HG03196 (cell line): ENCODE data around the gene HPS4.
"Not testable (repeated sequence)": the region's sequence is repeated elsewhere in the genome, so short reads cannot be mapped to it uniquely, and the experiment has no call there.

Experiments
- ATAC-seq: cut with Tn5 transposase; IDR thresholded peaks from one replicate; pipeline ENCODE4 v1.9.1; 2021; ENCODE audit not compliant: unreplicated experiment

The HPS4 gene

GRCh38 chr22:26444777-26445176 lies 38.8 kb downstream of the HPS4 start:
- ATAC-seq, result no peak

GRCh38 chr22:26443901-26444690 lies 39.5 kb downstream of the HPS4 start:
- ATAC-seq, result no peak

GRCh38 chr22:26442086-26442756 lies 41.4 kb downstream of the HPS4 start:
- ATAC-seq, result no peak

- no peak for ATAC-seq
Measured at GRCh38 chr22:26439559-26439958, 44.0 kb downstream of the HPS4 start.

- not testable (repeated sequence) for ATAC-seq
Measured at GRCh38 chr22:26438776-26439175, 44.8 kb downstream of the HPS4 start.

GRCh38 chr22:26437694-26438392 lies 45.7 kb downstream of the HPS4 start:
- no peak for ATAC-seq

- ATAC-seq, result no peak
Measured at GRCh38 chr22:26436903-26437515, 46.6 kb downstream of the HPS4 start.

GRCh38 chr22:26435327-26436093 lies 48.1 kb downstream of the HPS4 start:
- ATAC-seq, result no peak

GRCh38 chr22:26433805-26434204 lies 49.8 kb downstream of the HPS4 start:
- no peak for ATAC-seq

GRCh38 chr22:26432619-26433311 lies 50.8 kb downstream of the HPS4 start:
- ATAC-seq, result no peak

GRCh38 chr22:26431261-26431995 lies 52.2 kb downstream of the HPS4 start:
- ATAC-seq, result no peak

GRCh38 chr22:26430600-26430999 lies 53.0 kb downstream of the HPS4 start:
- no peak for ATAC-seq

GRCh38 chr22:26429458-26430286 lies 53.9 kb downstream of the HPS4 start:
- no peak for ATAC-seq

GRCh38 chr22:26428515-26429457 lies 54.8 kb downstream of the HPS4 start, which contains the start of gene ASPHD2:
TSS of gene ASPHD2 (plus strand) at chr22:26429260. CDS start at chr22:26433616, 4,356 bp downstream.
- ATAC-seq, result peak; percentile 61

- no peak for ATAC-seq
Measured at GRCh38 chr22:26426924-26427323, 56.7 kb downstream of the HPS4 start.

- no peak for ATAC-seq
Measured at GRCh38 chr22:26418620-26419019, 65.0 kb downstream of the HPS4 start.

GRCh38 chr22:26417406-26417805 lies 66.2 kb downstream of the HPS4 start:
- ATAC-seq, result no peak
